ENCODE measurements around the gene PRKN.

PRKN gene

GRCh38 chr6:161435748-161436070 lies 1291.9 kb downstream of the PRKN start:
- DNase-seq, result no peak
- TF ChIP-seq GATA1 (IDR thresholded peaks at IDR 0.05; ENCODE audit: low read depth, low read length) (no peak), POLR2A (IDR thresholded peaks at IDR 0.05; ENCODE audit: low read length) (no peak)

DNA sequence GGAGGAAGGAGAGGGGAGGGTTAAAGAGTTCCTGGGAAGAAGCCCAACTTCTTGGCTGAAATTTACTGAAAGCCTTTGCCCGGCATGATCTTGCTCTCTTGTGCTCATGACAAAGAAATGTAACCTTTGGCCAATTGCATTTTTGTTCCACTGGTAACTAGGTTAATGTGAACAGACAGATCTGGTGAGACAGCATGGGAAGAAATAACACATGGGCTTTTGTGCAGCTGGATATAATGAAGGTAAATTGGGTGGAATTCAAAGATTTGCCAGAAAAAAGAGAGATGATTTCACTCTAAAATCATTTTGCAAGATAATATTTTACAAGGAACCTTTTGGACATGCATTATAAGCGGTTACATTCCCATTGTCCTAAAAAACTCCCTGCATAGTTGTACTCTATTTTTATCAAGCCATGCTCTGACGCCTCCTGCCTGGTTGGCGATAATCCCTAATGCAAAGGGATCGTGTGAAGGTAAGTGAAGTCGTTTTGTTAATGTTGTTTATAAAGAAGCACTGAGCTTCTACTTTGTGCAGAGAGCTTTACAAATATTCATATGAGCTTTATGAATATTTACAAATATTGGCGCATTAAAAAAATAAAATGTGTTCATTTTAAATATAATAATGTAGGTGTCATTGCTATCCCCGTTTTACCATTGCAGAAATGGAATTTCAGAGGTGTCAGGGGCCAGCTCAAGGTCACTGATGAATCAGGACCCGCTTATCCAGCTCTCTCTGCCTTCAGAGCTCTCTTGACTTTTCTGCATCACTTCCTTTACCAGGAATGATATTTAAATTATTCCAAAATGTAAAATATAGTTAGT lies 1292.4 kb downstream of the PRKN start:
- DNase-seq, result no peak
- TF ChIP-seq GATA1 (IDR thresholded peaks at IDR 0.05; ENCODE audit: low read depth, low read length) (no peak), POLR2A (IDR thresholded peaks at IDR 0.05; ENCODE audit: low read length) (no peak)

DNA sequence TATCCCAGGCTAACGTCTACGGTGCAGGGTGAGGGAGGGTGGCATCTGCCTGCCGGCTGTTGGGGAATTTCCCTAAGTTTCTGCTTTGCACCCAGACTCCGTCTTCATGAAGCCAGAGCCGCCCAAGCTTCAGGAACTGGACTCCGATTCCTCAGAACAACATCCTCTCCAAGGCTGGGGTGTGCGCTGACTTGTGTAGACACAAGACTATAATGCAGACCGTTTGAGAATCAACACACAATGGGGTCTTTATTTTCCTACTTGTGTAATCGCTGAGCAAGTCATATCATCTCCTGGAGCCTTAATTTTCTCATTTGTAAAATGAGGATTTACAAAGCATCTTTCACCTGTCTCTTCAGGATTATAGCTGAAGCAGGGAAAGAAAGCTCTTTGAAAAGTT lies 1293.2 kb downstream of the PRKN start:
- no peak for DNase-seq
- TF ChIP-seq POLR2A (IDR thresholded peaks at IDR 0.05; ENCODE audit: low read length) (no peak), GATA1 (IDR thresholded peaks at IDR 0.05; ENCODE audit: low read depth, low read length) (no peak)

GRCh38 chr6:161432546-161432945 lies 1295.0 kb downstream of the PRKN start:
- no peak for DNase-seq
- TF ChIP-seq POLR2A (IDR thresholded peaks at IDR 0.05; ENCODE audit: low read length), result no peak
- TF ChIP-seq GATA1 (IDR thresholded peaks at IDR 0.05; ENCODE audit: low read depth, low read length), result no peak

DNA sequence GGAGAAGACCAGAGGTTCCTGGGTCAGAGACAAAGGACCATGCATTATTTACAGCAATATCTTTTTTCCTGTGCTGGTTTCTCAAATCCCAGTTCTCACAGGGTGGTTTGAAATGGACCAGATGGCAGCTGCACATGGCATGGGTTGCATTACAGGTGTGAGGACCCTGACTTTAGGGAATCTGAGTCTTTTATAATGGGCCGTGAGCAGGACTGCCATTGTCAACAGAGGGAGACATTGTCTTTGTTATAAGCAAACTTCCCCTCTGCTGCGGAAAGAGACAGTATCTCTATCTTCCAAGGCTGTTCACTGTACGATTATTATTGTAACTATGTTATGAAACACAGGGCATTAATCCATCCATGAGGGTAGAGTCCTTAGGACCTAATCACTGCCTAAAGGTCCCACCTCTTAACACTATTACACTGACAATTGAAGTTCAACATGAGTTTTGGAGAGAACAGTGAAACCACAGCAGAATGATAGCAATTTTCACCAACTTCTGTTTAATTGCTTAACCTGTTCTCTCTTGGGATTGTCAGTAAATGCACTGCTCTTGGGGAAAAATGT lies 1297.6 kb downstream of the PRKN start:
- no peak for TF ChIP-seq GATA1 (IDR thresholded peaks at IDR 0.05; ENCODE audit: low read depth, low read length)
- no peak for TF ChIP-seq POLR2A (IDR thresholded peaks at IDR 0.05; ENCODE audit: low read length)
- no peak for DNase-seq

GRCh38 chr6:161424421-161424820 lies 1303.1 kb downstream of the PRKN start:
- DNase-seq, result no peak
- TF ChIP-seq GATA1 (IDR thresholded peaks at IDR 0.05; ENCODE audit: low read depth, low read length), result no peak
- no peak for TF ChIP-seq POLR2A (IDR thresholded peaks at IDR 0.05; ENCODE audit: low read length)

GRCh38 chr6:161422710-161423680 lies 1304.6 kb downstream of the PRKN start:
- TF ChIP-seq POLR2A (IDR thresholded peaks at IDR 0.05; ENCODE audit: low read length) (no peak), GATA1 (IDR thresholded peaks at IDR 0.05; ENCODE audit: low read depth, low read length) (no peak)
- DNase-seq, result no peak

DNA sequence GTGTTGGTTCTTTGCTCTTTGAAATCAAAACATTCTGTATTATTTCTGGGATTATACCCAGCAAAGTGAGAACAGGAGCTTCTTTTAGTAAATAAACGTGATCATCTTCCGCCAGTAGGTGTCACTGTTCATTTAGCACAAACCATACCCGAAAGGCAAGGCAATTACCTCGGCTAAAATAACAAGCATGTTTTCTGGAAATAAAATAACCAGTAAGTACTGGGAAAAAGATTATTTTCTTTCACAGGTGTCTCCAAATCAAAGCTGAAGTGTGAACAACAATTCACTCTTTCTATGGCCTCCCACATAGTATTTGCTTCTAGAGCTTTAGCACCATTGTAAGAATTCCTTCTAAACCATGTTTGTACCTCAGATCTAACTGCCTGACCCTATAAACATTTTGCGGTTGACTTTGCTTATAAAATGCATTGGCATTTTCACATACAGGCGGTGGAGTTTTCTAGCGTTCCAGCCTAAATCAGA lies 1309.1 kb downstream of the PRKN start:
- DNase-seq, result peak; percentile 50 to 72
- TF ChIP-seq GATA1 (IDR thresholded peaks at IDR 0.05; ENCODE audit: low read depth, low read length), result no peak
- no peak for TF ChIP-seq POLR2A (IDR thresholded peaks at IDR 0.05; ENCODE audit: low read length)

- TF ChIP-seq GATA1 (IDR thresholded peaks at IDR 0.05; ENCODE audit: low read depth, low read length), result no peak
- TF ChIP-seq POLR2A (IDR thresholded peaks at IDR 0.05; ENCODE audit: low read length), result no peak
- DNase-seq, result no peak
Measured at GRCh38 chr6:161417717-161418462, 1309.7 kb downstream of the PRKN start.

- no peak for DNase-seq
- TF ChIP-seq GATA1 (IDR thresholded peaks at IDR 0.05; ENCODE audit: low read depth, low read length) (no peak), POLR2A (IDR thresholded peaks at IDR 0.05; ENCODE audit: low read length) (no peak)
Measured at GRCh38 chr6:161415302-161415855, 1312.2 kb downstream of the PRKN start.

- no peak for DNase-seq
- TF ChIP-seq POLR2A (IDR thresholded peaks at IDR 0.05; ENCODE audit: low read length) (no peak), GATA1 (IDR thresholded peaks at IDR 0.05; ENCODE audit: low read depth, low read length) (no peak)
Measured at GRCh38 chr6:161414707-161415106, 1312.9 kb downstream of the PRKN start.

GRCh38 chr6:161414180-161414579 lies 1313.4 kb downstream of the PRKN start:
- DNase-seq, result no peak
- TF ChIP-seq GATA1 (IDR thresholded peaks at IDR 0.05; ENCODE audit: low read depth, low read length) (no peak), POLR2A (IDR thresholded peaks at IDR 0.05; ENCODE audit: low read length) (no peak)

GRCh38 chr6:161413355-161413771 lies 1314.2 kb downstream of the PRKN start:
- TF ChIP-seq POLR2A (IDR thresholded peaks at IDR 0.05; ENCODE audit: low read length) (no peak), GATA1 (IDR thresholded peaks at IDR 0.05; ENCODE audit: low read depth, low read length) (no peak)
- DNase-seq, result no peak
